Mononuclear cell (primary cell): ENCODE data around the gene FMN1. TPM values are rescaled to one million over a fixed set of nuclear protein-coding genes. Genes with fewer than 3 reads are reported as not detected.

ENCODE experiments used
- H3K27me3 ChIP-seq: 2 replicates; pipeline ENCODE4 v1.6.0; 2011; ENCODE audit warnings: low read length, control low read depth; ENCODE audit not compliant: insufficient read depth
- H3K4me1 ChIP-seq: 2 replicates; pipeline ENCODE4 v1.5.1; 2011; ENCODE audit warnings: mild to moderate bottlenecking, low read length, control low read depth; ENCODE audit not compliant: insufficient read depth
- H3K4me3 ChIP-seq: 2 replicates; pipeline ENCODE4 v1.5.1; 2011; ENCODE audit warnings: mild to moderate bottlenecking, low read length, moderate library complexity
- H3K9me3 ChIP-seq: 2 replicates; pipeline ENCODE4 v1.5.1; 2011; ENCODE audit warnings: low read depth, mild to moderate bottlenecking, control low read depth, low read length
- total RNA-seq: library from RNA; depleted of rRNA; stranded (reverse); fragments of >200 nt; gene quantifications from one replicate; pipeline ENCODE4 v1.2.3, GENCODE V29; 2012

The FMN1 gene
- total RNA-seq, 1 donor = 31.2 TPM

- Histone ChIP-seq H3K9me3 (no peaks in the 10 kb centered on the region), H3K27me3 (peaks cover 50% of the 10 kb centered on the region), H3K4me1 (peaks cover 22% of the 10 kb centered on the region), H3K4me3 (no peak overlapping the region)
Measured at GRCh38 chr15:32721596-32721995, 472.9 kb downstream of the FMN1 start.

- H3K4me3 ChIP-seq = no peak overlapping the region
- H3K4me1 ChIP-seq = peaks cover 22% of the 10 kb centered on the region
- peaks cover 75% of the 10 kb centered on the region for H3K27me3 ChIP-seq
- H3K9me3 ChIP-seq = no peaks in the 10 kb centered on the region
Measured at GRCh38 chr15:32718821-32719716, 475.4 kb downstream of the FMN1 start.

GRCh38 chr15:32718227-32718820 is 476.2 kb downstream of the FMN1 start:
- Histone ChIP-seq H3K27me3 (peaks cover 83% of the 10 kb centered on the region), H3K4me3 (no peak overlapping the region), H3K4me1 (peaks cover 22% of the 10 kb centered on the region), H3K9me3 (no peaks in the 10 kb centered on the region)

- H3K4me3 ChIP-seq = no peak within 1 kb of the TSS
- H3K27me3 ChIP-seq = peaks cover 85% of the 10 kb centered on the region
- H3K4me1 ChIP-seq = peaks cover 22% of the 10 kb centered on the region
- no peaks in the 10 kb centered on the region for H3K9me3 ChIP-seq
Measured at GRCh38 chr15:32717426-32718226, 476.9 kb downstream of the FMN1 start, which contains the start of gene GREM1. TSS of gene GREM1 (plus strand) at chr15:32718004. CDS start at chr15:32730691, 12,687 bp downstream.

GRCh38 chr15:32716915-32717425 is 477.5 kb downstream of the FMN1 start:
- peaks cover 85% of the 10 kb centered on the region for H3K27me3 ChIP-seq
- H3K4me3 ChIP-seq = no peak overlapping the region
- peaks cover 22% of the 10 kb centered on the region for H3K4me1 ChIP-seq
- no peaks in the 10 kb centered on the region for H3K9me3 ChIP-seq

- no peak overlapping the region for H3K4me3 ChIP-seq
Measured at GRCh38 chr15:32716216-32716914, 478.1 kb downstream of the FMN1 start.

More at GRCh38 chr15:32716216-32716914, 478.1 kb downstream of the FMN1 start:
- peaks cover 22% of the 10 kb centered on the region for H3K4me1 ChIP-seq
- H3K27me3 ChIP-seq = peaks cover 90% of the 10 kb centered on the region
- H3K9me3 ChIP-seq = no peaks in the 10 kb centered on the region

Other genes starting within 250 kb of the FMN1 start
- 0.10 TPM for gene RYR3, start 116.3 kb upstream of the FMN1 start, total RNA-seq